Stimulated activated CD8-positive, alpha-beta memory T cell treated with anti-CD3 and anti-CD28 coated beads, Interleukin-7, amount 100 ng/mL, for 48 hours (primary cell): ENCODE measurements around the gene FXYD1.

Experiments used
- DNase-seq, 2 donors: peaks; one replicate each; pipeline ENCODE4 v3.0.0-alpha.2; 2020; ENCODE audit warnings: low read depth in 1 of 2; ENCODE audit errors: extremely low read depth in 1 of 2

Gene FXYD1

GRCh38 chr19:35106898-35107541, 31.6 kb upstream of the FXYD1 start:
- no peak for DNase-seq

GRCh38 chr19:35107545-35107944, 31.1 kb upstream of the FXYD1 start:
- no peak for DNase-seq

DNA sequence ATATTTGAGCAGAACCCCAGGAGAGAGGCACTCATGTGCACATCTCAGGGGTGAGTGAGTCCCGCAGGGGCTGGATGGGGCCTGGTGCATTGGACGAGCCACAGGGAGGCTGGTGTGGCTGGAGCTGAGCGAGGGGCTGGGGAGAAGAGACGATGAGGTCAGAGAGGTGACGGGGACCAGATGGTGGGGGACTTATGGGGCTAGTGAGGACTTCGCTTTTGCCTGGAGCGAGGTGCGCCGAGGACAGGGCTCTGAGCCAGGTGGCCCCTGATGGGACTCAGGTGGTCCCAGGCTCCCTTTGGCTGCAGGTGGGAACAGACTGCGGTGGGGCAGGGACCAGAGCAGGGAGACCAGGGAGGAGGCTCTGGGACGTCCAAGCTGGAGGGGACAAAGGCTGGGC, 29.9 kb upstream of the FXYD1 start:
- DNase-seq, result no peak

DNA sequence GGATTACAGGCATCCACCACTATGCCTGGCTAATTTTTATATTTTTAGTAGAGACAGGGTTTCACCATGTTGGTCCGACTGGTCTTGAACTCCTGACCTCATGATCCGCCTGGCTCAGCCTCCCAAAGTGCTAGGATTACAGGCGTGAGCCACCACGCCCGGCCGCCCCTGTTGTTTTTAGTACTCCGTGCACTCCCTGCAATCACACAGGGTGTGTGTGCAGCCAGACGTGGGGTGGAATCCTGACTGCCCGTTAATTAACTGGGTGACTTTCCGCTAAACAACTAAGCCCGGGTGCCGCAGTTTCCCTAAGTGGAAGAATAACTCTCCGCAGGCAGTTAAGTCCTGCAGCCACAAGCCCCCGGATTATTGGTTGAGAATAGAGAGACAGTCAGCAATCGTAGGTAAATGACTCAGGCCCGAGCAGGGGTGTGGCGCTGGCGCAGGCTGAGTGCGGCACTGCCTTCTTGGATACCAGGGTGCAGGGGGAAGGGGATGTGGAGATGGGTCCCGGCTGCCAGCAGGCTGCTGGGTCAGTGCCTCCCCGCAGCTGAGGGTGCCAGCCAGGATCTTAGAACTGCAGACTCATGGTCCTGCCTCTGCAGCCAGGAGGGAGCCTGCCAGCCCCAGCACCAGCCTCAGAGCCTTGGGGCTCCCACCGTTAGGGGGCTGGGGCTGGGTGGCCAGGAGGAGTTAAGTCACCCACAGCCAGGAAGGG, 29.1 kb upstream of the FXYD1 start:
- DNase-seq, result no peak

GRCh38 chr19:35110974-35111373, 27.6 kb upstream of the FXYD1 start:
- no peak for DNase-seq

GRCh38 chr19:35112995-35113688, 25.5 kb upstream of the FXYD1 start:
- DNase-seq, result no peak

DNA sequence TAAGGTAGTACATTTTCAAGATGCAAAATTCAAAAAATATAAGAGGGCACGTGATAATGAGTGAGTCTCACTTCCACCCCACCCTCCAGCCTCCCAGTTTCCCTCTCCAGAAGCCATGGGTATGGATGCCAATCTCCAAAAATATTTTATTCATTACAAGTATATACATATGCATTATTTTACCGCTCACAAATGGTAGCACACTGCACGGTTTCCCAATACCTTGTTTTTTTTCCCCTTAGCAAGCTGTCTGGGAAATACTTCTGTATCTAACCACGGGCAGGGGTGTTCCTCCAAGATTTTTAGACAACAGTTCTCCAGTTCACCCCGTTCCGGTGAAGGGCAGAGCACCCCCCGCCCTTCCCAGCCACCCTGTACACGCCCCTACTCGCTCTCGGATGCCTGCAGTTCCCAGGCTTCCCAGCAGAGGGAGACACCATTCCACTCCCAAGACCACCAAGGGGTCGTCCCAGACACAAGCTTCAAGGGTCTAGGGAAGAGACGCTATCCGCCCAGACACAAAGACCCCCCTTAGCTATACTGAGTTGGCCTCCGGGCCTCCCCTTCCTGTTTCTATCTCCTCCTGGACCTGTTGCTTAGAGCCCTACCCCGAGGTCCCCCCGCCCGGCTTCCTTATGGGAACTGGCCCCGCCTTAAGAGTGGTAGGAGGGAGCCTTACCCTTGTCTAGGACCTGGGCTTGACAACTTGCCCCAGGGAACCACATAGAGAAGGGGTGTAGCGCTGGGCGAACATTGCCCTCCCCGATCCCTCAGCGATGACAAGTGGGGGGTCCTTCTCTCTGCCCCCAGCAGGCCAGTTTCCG, 24.1 kb upstream of the FXYD1 start:
- DNase-seq, result peak in 1 of 2 donors; percentile 51

DNA sequence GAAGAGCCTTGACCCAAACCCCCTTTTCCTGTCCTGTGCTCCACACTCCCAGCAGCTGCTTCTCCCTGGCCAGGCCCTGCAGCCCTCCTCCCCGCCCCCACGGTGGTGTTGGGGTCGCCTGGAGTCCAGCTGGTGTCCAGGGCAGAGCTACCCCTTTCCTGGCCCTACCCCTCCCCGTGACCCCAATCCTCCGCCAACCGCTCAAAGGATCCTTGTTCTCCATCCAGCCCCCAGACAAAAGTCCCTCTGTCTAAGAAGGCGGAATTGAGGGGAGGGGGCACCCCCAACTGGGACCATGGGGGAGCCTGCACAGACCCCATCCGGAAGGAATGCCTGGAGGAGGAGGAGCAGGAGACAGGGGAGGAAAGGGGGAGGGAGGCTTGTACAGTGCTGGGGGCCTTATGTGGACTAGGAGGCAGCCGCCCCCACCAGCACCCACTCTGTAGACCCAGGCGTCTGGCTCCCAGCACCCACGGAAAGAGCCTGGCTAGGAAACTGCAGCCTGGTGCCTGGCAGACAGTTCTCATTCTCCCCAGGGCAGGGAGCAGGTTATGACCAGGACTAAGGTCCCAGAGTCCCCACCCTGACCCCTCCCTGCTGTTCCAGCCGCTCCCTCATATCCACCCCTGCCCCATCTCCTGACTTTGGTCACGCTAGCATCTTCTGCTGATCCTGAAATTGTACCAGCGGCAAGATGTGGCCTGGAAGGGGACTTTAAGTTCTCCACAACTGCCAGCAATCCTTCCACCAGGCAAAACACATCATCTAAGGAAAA, 23.3 kb upstream of the FXYD1 start, which contains the start of gene FXYD3:
TSS of gene FXYD3 (plus strand) at position 647 of the 775 bp plus-strand sequence. CDS start 3,554 bp downstream, outside the sequence.
- no peak for DNase-seq

DNA sequence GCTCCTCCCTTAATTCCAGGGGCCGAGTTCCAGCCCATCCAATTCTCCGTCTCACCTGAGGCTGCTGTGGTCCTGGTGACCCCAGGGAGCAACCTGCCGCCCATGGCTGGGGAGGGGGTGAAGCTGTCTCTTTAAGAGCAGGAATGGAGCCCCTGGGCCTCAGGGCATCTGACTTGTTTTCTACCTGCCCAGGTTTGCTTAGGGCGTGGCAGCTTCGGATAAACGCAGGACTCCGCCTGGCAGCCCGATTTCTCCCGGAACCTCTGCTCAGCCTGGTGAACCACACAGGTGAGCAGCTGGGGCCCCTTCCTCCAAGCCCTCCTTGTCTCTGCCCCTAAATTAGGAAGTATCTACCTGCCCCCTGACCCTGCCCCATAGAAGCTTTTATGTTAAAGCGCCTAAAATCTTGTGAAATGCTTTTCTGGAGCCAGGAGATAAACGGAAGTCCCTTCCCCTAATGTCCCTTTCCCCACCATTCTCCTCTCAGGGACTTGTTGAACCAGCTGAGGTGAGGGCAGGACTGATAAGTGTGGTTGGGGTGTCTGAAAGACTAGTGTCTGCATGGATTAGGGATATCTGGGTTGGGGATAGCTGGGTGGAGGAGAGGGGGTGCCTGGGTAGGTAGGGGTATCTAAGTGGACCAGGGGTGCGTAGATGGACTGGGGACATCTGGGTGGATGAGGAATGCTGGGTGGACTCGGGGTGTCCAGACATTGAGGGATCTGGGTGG, 22.4 kb upstream of the FXYD1 start:
- no peak for DNase-seq

- no peak for DNase-seq
These were observed 21.5 kb upstream of the FXYD1 start for GRCh38 chr19:35117116-35117515.

- no peak for DNase-seq
These were observed 20.8 kb upstream of the FXYD1 start for GRCh38 chr19:35117799-35118198.

DNA sequence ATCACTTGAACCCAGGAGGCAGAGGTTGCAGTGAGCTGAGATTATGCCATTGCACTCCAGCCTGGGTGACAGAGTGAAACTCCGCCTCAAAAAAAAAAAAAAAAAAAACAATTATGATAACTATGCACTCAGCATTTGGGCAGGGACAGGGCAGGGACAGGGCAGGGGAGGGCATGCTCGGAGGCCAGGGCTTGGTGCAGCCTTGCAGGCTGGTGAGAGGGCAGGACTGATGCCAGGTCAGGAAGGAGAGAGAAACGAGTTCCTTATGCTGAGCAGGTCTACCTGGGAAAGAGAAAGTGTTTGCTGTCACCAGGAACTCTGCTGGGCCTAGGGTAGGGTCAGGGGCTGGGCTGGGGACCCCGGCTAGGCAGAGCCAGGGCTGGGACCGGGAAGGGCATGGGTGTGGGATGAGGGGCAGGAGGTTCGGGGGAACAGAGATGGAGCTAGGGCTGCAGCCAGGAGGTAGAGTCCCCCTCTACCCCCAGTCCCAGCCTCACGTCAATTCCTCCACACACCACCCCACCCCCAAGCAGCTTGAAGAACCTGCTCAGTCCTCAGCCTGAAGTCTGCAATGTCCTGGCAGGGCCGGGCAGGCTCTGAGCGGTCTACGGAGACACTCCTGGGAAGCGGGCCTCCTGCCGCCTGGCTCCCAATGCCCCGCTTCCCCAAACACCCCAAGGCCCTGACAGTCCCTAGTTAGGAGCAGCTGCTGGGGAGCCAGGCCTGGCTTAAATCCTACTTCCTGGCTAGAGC, 20.2 kb upstream of the FXYD1 start:
- no peak for DNase-seq

DNA sequence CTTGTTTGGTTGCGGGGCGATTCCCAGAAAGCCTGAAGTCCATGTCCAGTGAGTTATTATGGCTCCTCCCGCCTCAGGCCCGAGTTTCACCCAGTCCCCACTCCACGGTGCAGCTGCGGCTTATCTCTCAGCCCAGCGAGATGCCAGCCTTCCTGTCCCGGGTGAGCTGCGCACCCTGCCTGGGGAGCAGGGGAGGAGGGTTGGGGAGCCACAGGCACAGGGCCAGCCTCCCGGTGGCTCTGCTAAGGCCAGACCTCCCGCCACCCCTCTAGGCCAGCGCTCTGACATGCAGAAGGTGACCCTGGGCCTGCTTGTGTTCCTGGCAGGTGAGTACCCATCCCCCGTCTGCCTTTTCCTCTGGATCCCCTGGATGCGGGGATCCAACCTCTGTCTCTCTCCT, 19.5 kb upstream of the FXYD1 start:
- no peak for DNase-seq

- no peak for DNase-seq
These were observed 19.0 kb upstream of the FXYD1 start for GRCh38 chr19:35119578-35120155.

DNA sequence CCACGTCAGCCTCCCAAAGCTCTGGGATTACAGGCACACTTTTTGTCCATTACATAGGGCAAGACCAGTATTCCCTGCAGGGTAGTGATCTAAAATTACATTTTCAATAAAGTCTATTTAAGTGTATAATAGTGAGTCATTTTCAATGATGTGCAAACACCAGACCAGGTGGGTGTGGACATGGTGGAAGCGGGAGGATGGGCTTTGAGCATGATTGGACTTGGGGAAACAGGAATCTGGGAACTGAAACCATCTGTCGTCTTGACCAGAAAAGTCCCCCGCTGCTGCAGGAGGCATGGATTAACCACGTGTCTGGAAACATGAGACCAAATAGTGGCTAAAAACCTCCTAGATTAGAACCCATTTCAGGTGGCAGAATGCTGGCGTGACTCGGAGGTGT, 18.1 kb upstream of the FXYD1 start:
- DNase-seq, result no peak

DNA sequence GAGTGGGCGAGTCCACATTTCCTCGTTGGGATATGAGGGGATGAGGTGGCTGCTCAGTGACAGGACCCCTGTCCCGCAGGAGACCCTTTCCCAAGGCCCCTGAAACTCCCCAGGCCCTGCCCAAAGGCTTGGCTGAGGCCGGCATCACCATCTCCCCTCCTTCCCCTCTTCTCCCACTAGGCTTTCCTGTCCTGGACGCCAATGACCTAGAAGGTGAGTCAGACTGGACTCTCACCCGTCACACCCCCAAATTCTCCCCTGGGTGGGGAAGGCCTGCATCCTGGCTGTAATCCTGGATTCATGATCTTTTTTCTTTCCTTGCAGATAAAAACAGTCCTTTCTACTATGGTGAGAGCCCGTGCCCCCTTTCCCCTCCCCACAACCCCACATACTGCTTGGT, 17.7 kb upstream of the FXYD1 start:
- DNase-seq, result no peak

DNA sequence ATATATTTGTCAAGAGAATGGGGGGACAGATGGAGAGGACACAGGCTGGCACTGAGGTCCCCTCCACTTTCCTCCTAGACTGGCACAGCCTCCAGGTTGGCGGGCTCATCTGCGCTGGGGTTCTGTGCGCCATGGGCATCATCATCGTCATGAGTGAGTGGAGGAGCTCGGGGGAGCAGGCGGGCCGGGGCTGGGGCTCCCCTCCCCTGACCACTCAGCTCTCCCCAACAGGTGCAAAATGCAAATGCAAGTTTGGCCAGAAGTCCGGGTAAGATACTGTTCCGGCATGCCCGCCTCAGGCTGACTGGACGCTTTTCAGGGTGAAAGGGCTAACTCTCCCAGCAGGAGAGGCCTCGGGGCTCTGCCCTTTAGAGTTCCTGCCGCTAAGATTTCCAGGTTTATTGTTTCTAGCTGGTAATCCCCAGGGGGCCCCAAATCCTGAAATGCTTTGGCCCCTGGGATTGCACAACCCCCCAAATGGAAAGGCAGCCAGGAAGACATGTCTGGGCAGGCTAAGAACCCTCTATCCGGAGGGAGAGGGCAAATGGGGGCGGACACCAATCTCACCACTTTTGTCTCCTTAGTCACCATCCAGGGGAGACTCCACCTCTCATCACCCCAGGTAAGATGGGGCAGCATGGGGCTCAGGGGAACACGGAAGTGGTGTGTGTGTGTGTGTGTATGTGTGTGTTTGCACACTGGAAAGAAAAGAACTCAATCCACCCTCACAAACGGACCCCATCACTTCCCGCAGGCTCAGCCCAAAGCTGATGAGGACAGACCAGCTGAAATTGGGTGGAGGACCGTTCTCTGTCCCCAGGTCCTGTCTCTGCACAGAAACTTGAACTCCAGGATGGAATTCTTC, 15.7 kb upstream of the FXYD1 start:
- no peak for DNase-seq

GRCh38 chr19:35123573-35123972, 15.1 kb upstream of the FXYD1 start:
- no peak for DNase-seq
